BE2C (cell line): ENCODE results near the gene CSNK2B.

Experiments used
- DNase-seq: peaks from one replicate; pipeline ENCODE4 v3.0.0-alpha.2; 2020
- H3K27me3 ChIP-seq: fragments of 250-450 bp; sonication (Bioruptor Pico); 2 replicates; pipeline ENCODE4 v1.5.1; 2020; ENCODE audit warnings: mild to moderate bottlenecking
- H3K36me3 ChIP-seq: fragments of 250-450 bp; sonication (Bioruptor Pico); 2 replicates; pipeline ENCODE4 v1.5.1; 2020; ENCODE audit warnings: mild to moderate bottlenecking
- H3K4me1 ChIP-seq: fragments of 250-450 bp; sonication (Bioruptor Pico); 2 replicates; pipeline ENCODE4 v1.5.1; 2020
- H3K4me3 ChIP-seq: 2 replicates; pipeline ENCODE4 v1.5.1; 2011; ENCODE audit warnings: low read depth, low read length
- H3K9me3 ChIP-seq: fragments of 250-450 bp; sonication (Bioruptor Pico); 2 replicates; pipeline ENCODE4 v1.5.1; 2020
- CTCF ChIP-seq: IDR thresholded peaks from 2 replicates; pipeline ENCODE4 v1.5.1; 2012; ENCODE audit warnings: mild to moderate bottlenecking, low read depth, low read length

The CSNK2B gene

GRCh38 chr6:31712296-31712695 is 46.4 kb downstream of the CSNK2B start:
- TF ChIP-seq CTCF = no peak
- DNase-seq = no peak

DNA sequence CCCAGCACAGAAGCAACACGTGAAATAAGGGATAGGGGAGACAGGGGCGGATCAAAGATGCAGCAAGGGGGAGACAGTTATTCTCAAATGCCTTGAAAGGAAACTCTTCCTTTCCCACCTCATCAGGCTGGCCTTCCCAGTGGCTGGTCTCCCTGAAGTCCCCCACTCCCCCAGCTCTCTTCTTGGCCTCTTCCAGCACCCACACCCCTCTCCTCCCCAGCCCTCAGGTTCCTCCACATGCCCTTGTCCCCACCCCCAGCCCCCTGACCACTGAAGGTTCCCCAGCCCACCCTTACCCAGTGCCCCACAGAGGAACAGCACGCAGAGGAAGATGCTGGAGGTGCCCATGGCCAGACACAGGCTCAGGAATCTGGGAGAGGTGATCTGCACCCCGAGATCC is 47.6 kb downstream of the CSNK2B start:
- no peaks in the 10 kb centered on the region for H3K36me3 ChIP-seq
- H3K9me3 ChIP-seq = no peaks in the 10 kb centered on the region
- no peak overlapping the region for H3K4me3 ChIP-seq
- no peaks in the 10 kb centered on the region for H3K27me3 ChIP-seq
- no peaks in the 10 kb centered on the region for H3K4me1 ChIP-seq
- no peak for DNase-seq
- TF ChIP-seq CTCF = no peak

More at GRCh38 chr6:31712296-31712695, 46.4 kb downstream of the CSNK2B start:
- Histone ChIP-seq H3K9me3 (no peaks in the 10 kb centered on the region), H3K27me3 (no peaks in the 10 kb centered on the region), H3K4me1 (no peaks in the 10 kb centered on the region), H3K4me3 (no peak overlapping the region), H3K36me3 (no peaks in the 10 kb centered on the region)

- H3K36me3 ChIP-seq = no peaks in the 10 kb centered on the region
- TF ChIP-seq CTCF = no peak
- H3K9me3 ChIP-seq = no peaks in the 10 kb centered on the region
- DNase-seq = no peak
- H3K4me3 ChIP-seq = no peak overlapping the region
- H3K4me1 ChIP-seq = no peaks in the 10 kb centered on the region
- no peaks in the 10 kb centered on the region for H3K27me3 ChIP-seq
These were observed 48.3 kb downstream of the CSNK2B start for GRCh38 chr6:31713991-31714684.

DNA sequence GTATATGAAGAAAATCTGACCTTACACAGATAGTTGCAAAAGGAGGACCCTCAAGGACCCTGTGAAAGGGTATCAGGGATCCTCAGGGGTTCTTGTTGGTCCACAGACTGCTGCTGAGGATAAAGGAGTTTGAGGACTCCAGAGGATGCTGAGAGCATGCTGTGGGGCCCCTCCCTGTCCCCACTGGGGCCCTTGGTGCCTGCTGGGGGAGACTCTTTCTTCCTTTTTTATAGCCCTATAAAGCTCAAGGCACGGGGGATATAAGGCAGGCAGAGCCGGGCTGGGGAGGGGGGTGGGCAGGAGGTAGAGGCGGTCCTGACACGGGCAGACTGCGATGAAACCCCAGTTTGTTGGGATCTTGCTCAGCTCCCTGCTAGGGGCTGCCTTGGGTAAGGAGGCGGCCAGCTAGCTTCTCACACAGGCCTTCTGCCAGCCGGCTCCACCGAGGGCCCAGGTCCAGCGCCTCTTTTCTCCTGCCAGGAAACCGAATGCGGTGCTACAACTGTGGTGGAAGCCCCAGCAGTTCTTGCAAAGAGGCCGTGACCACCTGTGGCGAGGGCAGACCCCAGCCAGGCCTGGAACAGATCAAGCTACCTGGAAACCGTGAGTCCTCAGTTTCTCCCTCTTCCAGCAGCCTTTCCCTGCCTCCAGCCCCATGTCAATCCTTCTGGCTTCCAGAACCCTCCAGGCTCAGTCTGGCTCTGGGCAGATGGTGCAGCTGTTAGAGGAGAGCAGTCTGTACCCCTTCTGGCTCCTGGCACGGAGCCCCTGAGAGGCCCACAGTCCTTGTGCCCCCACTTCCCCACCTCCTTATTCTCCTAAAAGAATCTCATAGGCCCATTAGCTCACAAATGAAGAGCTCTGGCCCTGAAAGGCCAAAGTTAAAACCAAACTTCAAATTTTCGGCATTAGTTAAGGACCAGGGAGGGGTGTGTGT is 49.4 kb downstream of the CSNK2B start, which contains the start of gene LY6G6D:
Gene LY6G6D (plus strand): TSS at position 327 of the 937 bp plus-strand sequence. CDS start 8 bp downstream, at position 335.
- no peak for DNase-seq
- TF ChIP-seq CTCF = no peak
- H3K4me3 ChIP-seq = no peak within 1 kb of the TSS
- no peaks in the 10 kb centered on the region for H3K36me3 ChIP-seq
- no peaks in the 10 kb centered on the region for H3K4me1 ChIP-seq
- no peaks in the 10 kb centered on the region for H3K27me3 ChIP-seq
- H3K9me3 ChIP-seq = no peaks in the 10 kb centered on the region

DNA sequence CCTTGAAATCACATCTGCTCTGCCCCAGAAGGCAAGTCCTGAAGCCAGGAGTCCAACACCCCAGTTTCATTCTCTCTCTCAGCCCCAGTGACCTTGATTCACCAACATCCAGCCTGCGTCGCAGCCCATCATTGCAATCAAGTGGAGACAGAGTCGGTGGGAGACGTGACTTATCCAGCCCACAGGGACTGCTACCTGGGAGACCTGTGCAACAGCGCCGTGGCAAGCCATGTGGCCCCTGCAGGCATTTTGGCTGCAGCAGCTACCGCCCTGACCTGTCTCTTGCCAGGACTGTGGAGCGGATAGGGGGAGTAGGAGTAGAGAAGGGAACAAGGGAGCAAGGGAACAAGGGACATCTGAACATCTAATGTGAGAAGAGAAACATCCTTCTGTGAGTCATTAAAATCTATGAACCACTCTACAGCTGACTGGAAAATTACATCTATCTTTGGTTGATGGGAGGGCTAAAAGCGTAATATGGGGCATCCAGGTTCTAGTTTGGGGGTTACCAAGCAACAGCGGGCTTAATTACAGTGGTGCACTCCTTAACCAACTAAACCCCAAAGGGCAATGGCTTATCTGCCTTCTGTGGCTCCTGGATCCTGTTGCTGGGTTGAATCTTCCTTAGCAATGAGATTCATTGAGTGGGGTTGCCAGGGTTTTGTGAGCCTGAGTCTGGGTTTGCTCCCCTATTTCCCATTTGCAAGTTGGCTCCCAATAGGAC is 51.8 kb downstream of the CSNK2B start:
- no peaks in the 10 kb centered on the region for H3K36me3 ChIP-seq
- no peaks in the 10 kb centered on the region for H3K4me1 ChIP-seq
- H3K4me3 ChIP-seq = no peak overlapping the region
- no peaks in the 10 kb centered on the region for H3K27me3 ChIP-seq
- no peak for DNase-seq
- no peaks in the 10 kb centered on the region for H3K9me3 ChIP-seq
- no peak for TF ChIP-seq CTCF
